Liver (tissue), 9 donors: ENCODE measurements around the gene CREB3L1. TPM values are rescaled to one million over a fixed set of nuclear protein-coding genes. Genes with fewer than 3 reads are reported as not detected.

Source experiments
- DNase-seq: peaks from one replicate; pipeline ENCODE4 v3.0.0-alpha.2; 2017; ENCODE audit warnings: low spot score
- H3K27ac ChIP-seq, 2 donors: one replicate each; pipeline ENCODE4 v1.7.0; 2013; ENCODE audit warnings: inconsistent platforms in 2 of 2, low read length in 2 of 2, control low read depth in 1 of 2, low read depth in 1 of 2, mild to moderate bottlenecking in 1 of 2
- H3K27me3 ChIP-seq, 4 donors: one replicate each; pipeline versions ENCODE4 v1.6.1 to v1.7.0; 2013; ENCODE audit warnings: low read length in 3 of 4, inconsistent platforms in 1 of 4, mild to moderate bottlenecking in 1 of 4, moderate library complexity in 1 of 4; ENCODE audit not compliant: control insufficient read depth in 4 of 4, insufficient read depth in 4 of 4
- H3K36me3 ChIP-seq, 4 donors: one replicate each; pipeline versions ENCODE4 v1.6.1 to v1.7.0; 2013; ENCODE audit warnings: low read length in 3 of 4, mild to moderate bottlenecking in 3 of 4, low read depth in 1 of 4, moderate library complexity in 1 of 4; ENCODE audit not compliant: control insufficient read depth in 4 of 4, insufficient read depth in 3 of 4
- H3K4me1 ChIP-seq, 4 donors: one replicate each; pipeline versions ENCODE4 v1.6.1 to v1.7.0; 2013; ENCODE audit warnings: low read length in 3 of 4, mild to moderate bottlenecking in 3 of 4, moderate library complexity in 1 of 4; ENCODE audit not compliant: control insufficient read depth in 4 of 4, insufficient read depth in 4 of 4
- H3K4me3 ChIP-seq, 3 donors: one replicate each; pipeline versions ENCODE4 v1.6.1 to v1.7.0; 2013; ENCODE audit warnings: low read length in 3 of 3, control low read depth in 1 of 3, low read depth in 1 of 3, mild to moderate bottlenecking in 1 of 3
- H3K9ac ChIP-seq, 2 donors: one replicate each; pipeline ENCODE4 v1.7.0; 2013; ENCODE audit warnings: low read length in 2 of 2, mild to moderate bottlenecking in 2 of 2, moderate library complexity in 2 of 2, control low read depth in 1 of 2, low read depth in 1 of 2
- H3K9me3 ChIP-seq, 4 donors: one replicate each; pipeline versions ENCODE4 v1.6.1 to v1.7.0; 2013; ENCODE audit warnings: low read length in 3 of 4; ENCODE audit not compliant: control insufficient read depth in 4 of 4
- ATF3 ChIP-seq: IDR thresholded peaks from 2 replicates; pipeline ENCODE4 v1.6.1; 2016; ENCODE audit warnings: antibody characterized with exemption
- CTCF ChIP-seq: fragments of 150-350 bp; IDR thresholded peaks from 2 replicates; pipeline ENCODE4 v1.5.1; 2017; ENCODE audit warnings: improper control_type of control experiment, low read depth, low read length; ENCODE audit not compliant: missing input control
- EGR1 ChIP-seq, 2 donors: IDR thresholded peaks; 2 replicates each; pipeline ENCODE4 v1.6.1; 2016 to 2018; ENCODE audit warnings: antibody characterized with exemption in 2 of 2, low read depth in 2 of 2
- FOXA1 ChIP-seq: IDR thresholded peaks from 2 replicates; pipeline ENCODE4 v1.6.1; 2016; ENCODE audit warnings: antibody characterized with exemption
- FOXA2 ChIP-seq: IDR thresholded peaks from 2 replicates; pipeline ENCODE4 v1.6.1; 2016; ENCODE audit warnings: antibody characterized with exemption
- GABPA ChIP-seq, 2 donors: IDR thresholded peaks in 1 of 2; conservative IDR thresholded peaks in 1 of 2; 2 replicates each; pipeline ENCODE4 v1.6.1; 2016; ENCODE audit warnings: antibody characterized with exemption in 2 of 2, mild to moderate bottlenecking in 1 of 2, moderate library complexity in 1 of 2
- HNF4A ChIP-seq, 2 donors: conservative IDR thresholded peaks; 2 replicates each; pipeline ENCODE4 v1.6.1; 2016; ENCODE audit warnings: antibody characterized with exemption in 2 of 2, mild to moderate bottlenecking in 2 of 2
- HNF4G ChIP-seq: IDR thresholded peaks from 2 replicates; pipeline ENCODE4 v1.6.1; 2016; ENCODE audit warnings: antibody characterized with exemption
- JUND ChIP-seq, 2 donors: IDR thresholded peaks; 2 replicates each; pipeline ENCODE4 v1.6.1; 2016; ENCODE audit warnings: antibody characterized with exemption in 2 of 2
- MAX ChIP-seq: IDR thresholded peaks from 2 replicates; pipeline ENCODE4 v1.6.1; 2016; ENCODE audit warnings: antibody characterized with exemption
- NR2F2 ChIP-seq: IDR thresholded peaks from 2 replicates; pipeline ENCODE4 v1.6.1; 2016; ENCODE audit warnings: antibody characterized with exemption
- REST ChIP-seq: IDR thresholded peaks from 2 replicates; pipeline ENCODE4 v1.6.1; 2016; ENCODE audit warnings: antibody characterized with exemption, mild to moderate bottlenecking
- RXRA ChIP-seq, 2 donors: IDR thresholded peaks; 2 replicates each; pipeline ENCODE4 v1.6.1; 2017 to 2018; ENCODE audit warnings: antibody characterized with exemption in 2 of 2, mild to moderate bottlenecking in 1 of 2
- SP1 ChIP-seq: IDR thresholded peaks from 2 replicates; pipeline ENCODE4 v1.6.1; 2018; ENCODE audit warnings: antibody characterized with exemption, mild to moderate bottlenecking
- TAF1 ChIP-seq: conservative IDR thresholded peaks from 2 replicates; pipeline ENCODE4 v1.6.1; 2016; ENCODE audit warnings: antibody characterized with exemption, mild to moderate bottlenecking
- ZBTB33 ChIP-seq: IDR thresholded peaks from 2 replicates; pipeline ENCODE4 v1.6.1; 2016; ENCODE audit warnings: antibody characterized with exemption
- WGBS: extraction: QIAGEN DNeasy Blood & Tissue Kit; methylation state at CpG from one replicate; pipeline ENCODE4 v1.1.7; 2013; 5-methylcytosine and 5-hydroxymethylcytosine counted together
- polyA plus RNA-seq, 2 donors: library from polyadenylated mRNA; stranded (reverse) in 1 of 2; unstranded in 1 of 2; fragments of 200-250 nt in 1 of 2; fragments of >200 nt in 1 of 2; fragmentation: Nextera tagmentation in 1 of 2; extraction: Ambion mirVana in 1 of 2; gene quantifications; one replicate each; pipeline versions ENCODE4 v1.2.1 to v1.2.3, GENCODE V29; 2013 to 2015
- total RNA-seq, 2 donors: library from RNA; depleted of rRNA; stranded (reverse); fragments of >200 nt; gene quantifications; one replicate each; pipeline ENCODE4 v1.2.3, GENCODE V29; 2014
- donor health status: healthy.
- donor health status: healthy.
- donor health status: healthy.
- donor health status: healthy.
- donor health status: healthy.

CREB3L1 gene
- total and polyA plus RNA-seq, 4 donors = 0.14 to 1.3 (median 0.33) TPM

- Histone ChIP-seq H3K9me3 (no peaks in the 10 kb centered on the region), H3K27ac (no peak overlapping the region), H3K36me3 (no peaks in the 10 kb centered on the region), H3K27me3 (peaks cover 0 to 4% (median 0%) of the 10 kb centered on the region in 4 donors), H3K4me3 (no peak overlapping the region), H3K9ac (no peak overlapping the region), H3K4me1 (peaks cover 0 to 4% (median 0%) of the 10 kb centered on the region in 4 donors)
- DNase-seq = peak; percentile 58
- WGBS = 27% methylated on average over 10 of the region's 10 CpGs
- TF ChIP-seq FOXA2 (peak; percentile 30), NR2F2 (no peak), TAF1 (no peak), HNF4A (conservative IDR thresholded peaks at IDR 0.05) (peak; percentile 34 to 37), SP1 (peak; percentile 53), MAX (no peak), REST (no peak), CTCF (no peak), EGR1 (IDR thresholded peaks at IDR 0.05; ENCODE audit: low read depth in 2 of 2) (no peak), GABPA (IDR thresholded peaks at IDR 0.05 in 1 of 2, conservative IDR thresholded peaks at IDR 0.05 in 1 of 2) (no peak), JUND (IDR thresholded peaks at IDR 0.05) (peak in 1 of 2 donors; percentile 13), HNF4G (no peak), RXRA (IDR thresholded peaks at IDR 0.05) (peak; percentile 65 to 69), ATF3 (no peak), FOXA1 (no peak), ZBTB33 (no peak)
Observed at GRCh38 chr11:46252373-46252914, 25.0 kb upstream of the CREB3L1 start.
